A549 (cell line): ENCODE results near the gene ARID3A. TPM values are rescaled to one million over a fixed set of nuclear protein-coding genes. Genes with fewer than 3 reads are reported as not detected.

Experiments
- ATAC-seq, 2 experiments: fragments of 200-7000 bp in 1 of 2; fragments of >200 bp in 1 of 2; cut with Nextera tagmentation in 1 of 2; cut with Tn5 transposase in 1 of 2; 3 replicates each; pipeline versions ENCODE4 v1.8.0 to v1.9.1; 2018 to 2020; ENCODE audit warnings: mild to moderate bottlenecking in 1 of 2, moderate library complexity in 1 of 2
- CTCF ChIA-PET: fragments of 300-600 bp; sonication (Branson Sonifier 250); formaldehyde crosslinking; extraction: SDS; loops from one replicate; lab custom pipeline; 2021; ENCODE audit warnings: antibody characterized with exemption, inconsistent platforms; lab: Yijun Ruan, JAX
- POLR2A ChIA-PET: fragments of 350-600 bp; formaldehyde crosslinking; extraction: SDS; loops from one replicate; lab custom pipeline; 2021; ENCODE audit warnings: antibody characterized with exemption, inconsistent platforms; lab: Yijun Ruan, JAX
- DNase-seq, 2 experiments: peaks; one replicate each; pipeline versions ENCODE4 v3.0.0 to v3.0.0-alpha.2; 2011 to 2016; ENCODE audit warnings: low read depth in 1 of 2, low spot score in 1 of 2
- FAIRE-seq: peaks from 2 replicates; lab custom pipeline; 2011; peaks lifted over from hg19 to GRCh38; lab: Jason Lieb, UNC
- H3K27ac ChIP-seq, 2 experiments: fragments of >200 bp; sonication (Bioruptor Twin); formaldehyde crosslinking; 3 replicates each; pipeline ENCODE4 v1.5.1; 2016 to 2017
- H3K4me1 ChIP-seq: fragments of >200 bp; sonication (Bioruptor Twin); formaldehyde crosslinking; 3 replicates; pipeline ENCODE4 v1.6.1; 2016
- H3K4me2 ChIP-seq: fragments of >200 bp; sonication (Bioruptor Twin); formaldehyde crosslinking; 3 replicates; pipeline ENCODE4 v1.6.1; 2016
- H3K4me3 ChIP-seq: fragments of >200 bp; sonication (Bioruptor Twin); formaldehyde crosslinking; 3 replicates; pipeline ENCODE4 v1.5.1; 2016
- H3K9me3 ChIP-seq: fragments of >200 bp; sonication (Bioruptor Twin); formaldehyde crosslinking; 3 replicates; pipeline ENCODE4 v1.6.1; 2016
- CHD2 ChIP-seq: fragments of 150-350 bp; IDR thresholded peaks from 2 replicates; pipeline ENCODE4 v1.6.1; 2014; ENCODE audit warnings: low read length; ENCODE audit not compliant: partially characterized antibody
- EHMT2 ChIP-seq: fragments of 200-600 bp; sonication (generic); IDR thresholded peaks from 2 replicates; pipeline ENCODE4 v1.6.1; 2016; ENCODE audit warnings: antibody characterized with exemption, low read depth, mild to moderate bottlenecking, moderate library complexity
- FOSB ChIP-seq: fragments of 250-450 bp; sonication (Bioruptor Pico); IDR thresholded peaks from 2 replicates; pipeline ENCODE4 v1.5.0; 2020; ENCODE audit warnings: mild to moderate bottlenecking, moderate library complexity
- FOSL2 ChIP-seq, 2 experiments: fragments of 450-650 bp in 1 of 2; fragments of >200 bp in 1 of 2; sonication (Bioruptor Twin) in 1 of 2; formaldehyde crosslinking; IDR thresholded peaks; 2 replicates each; pipeline versions ENCODE4 v1.5.0 to v1.6.1; 2016 to 2020; ENCODE audit warnings: mild to moderate bottlenecking in 1 of 2, moderate library complexity in 1 of 2
- FOXS1 ChIP-seq: fragments of 250-450 bp; sonication (Bioruptor Pico); IDR thresholded peaks from 2 replicates; pipeline ENCODE4 v1.5.0; 2020; ENCODE audit warnings: mild to moderate bottlenecking, moderate library complexity
- HDAC2 ChIP-seq: fragments of 200-600 bp; sonication (generic); IDR thresholded peaks from 2 replicates; pipeline ENCODE4 v1.6.1; 2016
- HMGXB4 ChIP-seq: fragments of 250-450 bp; sonication (Bioruptor Pico); IDR thresholded peaks from 2 replicates; pipeline ENCODE4 v1.5.0; 2021; ENCODE audit warnings: mild to moderate bottlenecking, moderate library complexity, borderline replicate concordance
- HOXB13 ChIP-seq: fragments of 250-450 bp; sonication (Bioruptor Pico); IDR thresholded peaks from 2 replicates; pipeline ENCODE4 v1.5.0; 2020; ENCODE audit warnings: low read depth, mild to moderate bottlenecking, moderate library complexity
- HOXB5 ChIP-seq: fragments of 250-450 bp; sonication (Bioruptor Pico); IDR thresholded peaks from 2 replicates; pipeline ENCODE4 v1.5.0; 2020; ENCODE audit warnings: mild to moderate bottlenecking, moderate library complexity
- KDM1A ChIP-seq: fragments of 200-600 bp; sonication (generic); IDR thresholded peaks from 2 replicates; pipeline ENCODE4 v1.6.1; 2016; ENCODE audit warnings: low read depth, mild to moderate bottlenecking
- KDM5A ChIP-seq: fragments of 200-600 bp; sonication (generic); IDR thresholded peaks from 2 replicates; pipeline ENCODE4 v1.6.1; 2016; ENCODE audit warnings: antibody characterized with exemption, mild to moderate bottlenecking
- MAZ ChIP-seq: fragments of 150-350 bp; IDR thresholded peaks from 2 replicates; pipeline ENCODE4 v1.6.1; 2014; ENCODE audit warnings: antibody characterized with exemption, low read depth, low read length, borderline replicate concordance
- MYC ChIP-seq: IDR thresholded peaks from 2 replicates; pipeline ENCODE4 v1.6.1; 2012; ENCODE audit warnings: mild to moderate bottlenecking, inconsistent platforms, low read length, improper control_type of control experiment, borderline replicate concordance
- PHF8 ChIP-seq: fragments of 200-600 bp; sonication (generic); IDR thresholded peaks from 2 replicates; pipeline ENCODE4 v1.6.1; 2016; ENCODE audit warnings: low read depth, mild to moderate bottlenecking, antibody characterized with exemption, moderate library complexity, borderline replicate concordance
- RAD21 ChIP-seq, 2 experiments: fragments of >200 bp in 1 of 2; sonication (Bioruptor Twin) in 1 of 2; formaldehyde crosslinking in 1 of 2; IDR thresholded peaks in 1 of 2; conservative IDR thresholded peaks in 1 of 2; 2 replicates in 1 of 2; 3 replicates in 1 of 2; pipeline ENCODE4 v1.6.1; 2012 to 2018; ENCODE audit warnings: inconsistent platforms in 1 of 2
- RARB ChIP-seq: fragments of 250-450 bp; sonication (Bioruptor Pico); IDR thresholded peaks from 2 replicates; pipeline ENCODE4 v1.8.0; 2021; ENCODE audit warnings: mild to moderate bottlenecking, moderate library complexity
- REST ChIP-seq: fragments of 200-600 bp; sonication (generic); IDR thresholded peaks from 2 replicates; pipeline ENCODE4 v1.6.1; 2016; ENCODE audit warnings: antibody characterized with exemption, mild to moderate bottlenecking, moderate library complexity
- RNF2 ChIP-seq: fragments of 200-600 bp; sonication (generic); IDR thresholded peaks from 2 replicates; pipeline ENCODE4 v1.6.1; 2016; ENCODE audit warnings: low read depth, mild to moderate bottlenecking, antibody characterized with exemption, moderate library complexity, borderline replicate concordance
- SMC3 ChIP-seq: fragments of >200 bp; sonication (Bioruptor Twin); formaldehyde crosslinking; IDR thresholded peaks from 3 replicates; pipeline ENCODE4 v1.6.1; 2018; ENCODE audit warnings: inconsistent platforms
- TFCP2L1 ChIP-seq: fragments of 250-450 bp; sonication (Bioruptor Pico); IDR thresholded peaks from 2 replicates; pipeline ENCODE4 v1.5.0; 2021; ENCODE audit warnings: mild to moderate bottlenecking
- ZSCAN20 ChIP-seq: fragments of 250-450 bp; sonication (Bioruptor Pico); IDR thresholded peaks from 2 replicates; pipeline ENCODE4 v1.8.0; 2022; ENCODE audit warnings: mild to moderate bottlenecking, moderate library complexity
- WGBS: methylation state at CpG from one replicate; pipeline ENCODE4 v1.1.6; 2017; ENCODE audit errors: missing lambda C conversion rate; 5-methylcytosine and 5-hydroxymethylcytosine counted together
- polyA plus RNA-seq, 4 experiments: library from polyadenylated mRNA; depleted of rRNA in 3 of 4; stranded (reverse); fragments of >200 nt; fragmentation: RNase III in 1 of 4; extraction: RNeasy Plus Mini Kit Qiagen cat#74134 plus additional on column Dnase treatment in 1 of 4; gene quantifications; 2 replicates in 3 of 4; 3 replicates in 1 of 4; pipeline ENCODE4 v1.2.3, GENCODE V29; 2011 to 2017

Gene ARID3A
- polyA plus RNA-seq, 2 of the 4 experiments (the other 2 are of a cell fraction): 3.3 to 6.1 TPM

- no peak for TF ChIP-seq REST
- TF ChIP-seq SMC3: no peak
- TF ChIP-seq ZSCAN20 (CRISPR knock-in tag): no peak
- no peak for TF ChIP-seq HOXB5 (CRISPR knock-in tag)
Observed at GRCh38 chr19:963486-963951, 37.7 kb downstream of the ARID3A start (continued).

GRCh38 chr19:964116-964520 lies 38.3 kb downstream of the ARID3A start:
- FAIRE-seq: no peak
- POLR2A ChIA-PET: no interaction called here
- WGBS: 95% methylated on average over 7 of the region's 16 CpGs
- Histone ChIP-seq H3K4me1 (peaks cover 22% of the 10 kb centered on the region), H3K27ac (no peak overlapping the region), H3K9me3 (no peaks in the 10 kb centered on the region), H3K4me2 (no peak overlapping the region), H3K4me3 (no peak overlapping the region)
- DNase-seq: no peak
- CTCF ChIA-PET: interaction anchor here (0.8 to 2.1 kb wide), 2 partner anchors 18 to 20 kb away, joined by 3 to 5 read pairs; partner anchors contain the start of gene WDR18
- no peak for ATAC-seq
- TF ChIP-seq MYC: no peak
- no peak for TF ChIP-seq KDM5A
- TF ChIP-seq HMGXB4 (CRISPR knock-in tag): no peak
- TF ChIP-seq MAZ: no peak
- no peak for TF ChIP-seq RARB (CRISPR knock-in tag)
- no peak for TF ChIP-seq FOSB (CRISPR knock-in tag)
- TF ChIP-seq PHF8: no peak
- no peak for TF ChIP-seq HDAC2
- TF ChIP-seq TFCP2L1 (CRISPR knock-in tag): no peak
- no peak for TF ChIP-seq KDM1A
- TF ChIP-seq FOSL2 (IDR thresholded peaks at IDR 0.05): no peak
- TF ChIP-seq FOSL2 (CRISPR knock-in tag; IDR thresholded peaks at IDR 0.05): no peak
- no peak for TF ChIP-seq ZSCAN20 (CRISPR knock-in tag)
- no peak for TF ChIP-seq FOXS1 (CRISPR knock-in tag)
- no peak for TF ChIP-seq CHD2
- TF ChIP-seq HOXB5 (CRISPR knock-in tag): no peak
- TF ChIP-seq HOXB13: no peak
- TF ChIP-seq RAD21 (conservative IDR thresholded peaks at IDR 0.05 in 1 of 2, IDR thresholded peaks at IDR 0.05 in 1 of 2): no peak
- no peak for TF ChIP-seq EHMT2
- no peak for TF ChIP-seq RNF2
